HG03103 (cell line): ENCODE data around the gene AUTS2.

Experiments
- ATAC-seq: cut with Tn5 transposase; IDR thresholded peaks from one replicate; pipeline ENCODE4 v1.9.1; 2021; ENCODE audit warnings: low read depth; ENCODE audit not compliant: unreplicated experiment

AUTS2 gene

GRCh38 chr7:69749994-69750393 lies 151.7 kb downstream of the AUTS2 start:
- no peak for ATAC-seq

- no peak for ATAC-seq
Observed at GRCh38 chr7:69751026-69751425, 152.8 kb downstream of the AUTS2 start.

GRCh38 chr7:69753981-69754380 lies 155.7 kb downstream of the AUTS2 start:
- no peak for ATAC-seq

- ATAC-seq = no peak
Observed at GRCh38 chr7:69754476-69754875, 156.2 kb downstream of the AUTS2 start.

GRCh38 chr7:69756235-69756634 lies 158.0 kb downstream of the AUTS2 start:
- ATAC-seq = no peak

- ATAC-seq = no peak
Observed at GRCh38 chr7:69757528-69757927, 159.3 kb downstream of the AUTS2 start.

- no peak for ATAC-seq
Observed at GRCh38 chr7:69757981-69758430, 159.7 kb downstream of the AUTS2 start.

- no peak for ATAC-seq
Observed at GRCh38 chr7:69759373-69759772, 161.1 kb downstream of the AUTS2 start.

- ATAC-seq = no peak
Observed at GRCh38 chr7:69761290-69761922, 163.1 kb downstream of the AUTS2 start.

GRCh38 chr7:69762821-69763352 lies 164.6 kb downstream of the AUTS2 start:
- peak; percentile 51 for ATAC-seq

GRCh38 chr7:69763513-69763912 lies 165.2 kb downstream of the AUTS2 start:
- no peak for ATAC-seq

GRCh38 chr7:69764147-69764546 lies 165.9 kb downstream of the AUTS2 start:
- no peak for ATAC-seq

GRCh38 chr7:69764681-69765080 lies 166.4 kb downstream of the AUTS2 start:
- no peak for ATAC-seq

- ATAC-seq = no peak
Observed at GRCh38 chr7:69765879-69766278, 167.6 kb downstream of the AUTS2 start.

GRCh38 chr7:69768986-69769595 lies 170.8 kb downstream of the AUTS2 start:
- ATAC-seq = no peak

GRCh38 chr7:69769826-69770225 lies 171.6 kb downstream of the AUTS2 start:
- ATAC-seq = no peak

GRCh38 chr7:69770613-69771012 lies 172.3 kb downstream of the AUTS2 start:
- no peak for ATAC-seq

- no peak for ATAC-seq
Observed at GRCh38 chr7:69772718-69773436, 174.6 kb downstream of the AUTS2 start.

- ATAC-seq = no peak
Observed at GRCh38 chr7:69773535-69774225, 175.4 kb downstream of the AUTS2 start.

- ATAC-seq = no peak
Observed at GRCh38 chr7:69775231-69775771, 177.0 kb downstream of the AUTS2 start.

- no peak for ATAC-seq
Observed at GRCh38 chr7:69776611-69777010, 178.3 kb downstream of the AUTS2 start.
